Islet precursor cell (in vitro differentiated cells): ENCODE measurements around the gene PTPRCAP.
"Not testable (repeated sequence)": the region's sequence is repeated elsewhere in the genome, so short reads cannot be mapped to it uniquely, and the experiment has no call there.

Source experiments
- DNase-seq: peaks from one replicate; pipeline ENCODE4 v3.0.0-alpha.2; 2018

PTPRCAP gene

DNA sequence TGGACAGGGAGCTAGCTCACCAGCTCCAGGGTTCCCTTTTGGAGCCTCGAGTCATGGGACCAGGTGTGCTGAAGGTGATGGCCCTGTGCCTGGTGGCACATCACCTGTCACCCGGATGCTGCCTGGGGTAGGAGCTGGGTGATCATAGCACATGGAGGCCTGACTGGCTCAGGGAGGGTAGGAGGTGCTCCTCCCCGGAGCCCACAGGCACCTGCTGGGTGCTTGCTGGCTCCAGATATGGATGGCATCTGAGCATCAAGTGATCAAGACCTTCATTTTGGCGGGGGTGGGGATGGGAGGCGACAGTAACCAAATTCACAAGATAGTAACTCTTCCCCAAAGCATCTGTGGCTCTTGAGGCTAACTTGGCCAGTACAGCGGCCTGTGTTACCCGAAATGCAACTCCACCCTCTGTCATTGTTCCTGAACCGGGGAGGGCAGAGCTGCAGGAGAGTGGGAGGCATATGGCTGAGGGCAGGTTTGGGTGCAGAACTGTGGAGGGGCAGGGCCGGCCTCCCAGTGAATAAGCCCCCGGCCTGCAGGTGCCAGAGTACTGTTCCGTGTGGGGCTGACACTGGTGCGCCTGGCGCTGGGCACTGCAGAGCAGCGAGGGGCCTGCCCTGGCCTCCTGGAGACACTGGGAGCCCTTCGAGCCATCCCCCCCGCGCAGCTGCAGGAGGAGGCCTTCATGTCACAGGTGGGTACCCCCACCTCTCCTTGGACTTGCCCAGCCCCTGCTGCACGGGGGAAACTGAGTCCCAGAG, 28.9 kb downstream of the PTPRCAP start:
- DNase-seq = no peak

- DNase-seq = no peak
Observed at GRCh38 chr11:67407688-67408163, 29.8 kb downstream of the PTPRCAP start.

- DNase-seq = no peak
Observed at GRCh38 chr11:67406969-67407687, 30.4 kb downstream of the PTPRCAP start.

DNA sequence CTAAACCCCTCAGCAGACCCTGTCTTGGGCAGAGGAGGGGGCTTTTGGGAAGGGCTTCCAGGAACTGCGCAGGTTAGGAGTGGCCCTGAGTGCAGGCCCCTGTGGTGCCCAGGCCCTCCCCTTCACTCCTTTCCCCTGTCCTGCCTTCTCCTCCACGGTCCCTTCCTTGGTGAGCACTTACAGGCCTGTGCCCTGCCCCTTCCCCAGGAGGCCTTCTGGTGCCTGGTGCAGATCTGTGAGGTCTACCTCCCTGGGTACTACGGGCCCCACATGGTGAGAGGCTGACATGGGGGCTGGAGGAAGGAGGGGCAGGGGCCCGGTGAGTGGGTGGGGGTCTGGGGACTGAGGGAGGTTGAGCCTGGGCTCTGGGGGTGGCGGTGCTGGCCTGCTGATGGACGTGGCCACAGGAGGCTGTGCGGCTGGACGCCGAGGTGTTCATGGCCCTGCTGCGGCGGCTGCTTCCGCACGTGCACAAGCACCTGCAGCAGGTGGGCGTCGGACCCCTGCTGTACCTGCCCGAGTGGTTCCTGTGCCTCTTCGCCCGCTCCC, 31.0 kb downstream of the PTPRCAP start:
- no peak for DNase-seq

DNA sequence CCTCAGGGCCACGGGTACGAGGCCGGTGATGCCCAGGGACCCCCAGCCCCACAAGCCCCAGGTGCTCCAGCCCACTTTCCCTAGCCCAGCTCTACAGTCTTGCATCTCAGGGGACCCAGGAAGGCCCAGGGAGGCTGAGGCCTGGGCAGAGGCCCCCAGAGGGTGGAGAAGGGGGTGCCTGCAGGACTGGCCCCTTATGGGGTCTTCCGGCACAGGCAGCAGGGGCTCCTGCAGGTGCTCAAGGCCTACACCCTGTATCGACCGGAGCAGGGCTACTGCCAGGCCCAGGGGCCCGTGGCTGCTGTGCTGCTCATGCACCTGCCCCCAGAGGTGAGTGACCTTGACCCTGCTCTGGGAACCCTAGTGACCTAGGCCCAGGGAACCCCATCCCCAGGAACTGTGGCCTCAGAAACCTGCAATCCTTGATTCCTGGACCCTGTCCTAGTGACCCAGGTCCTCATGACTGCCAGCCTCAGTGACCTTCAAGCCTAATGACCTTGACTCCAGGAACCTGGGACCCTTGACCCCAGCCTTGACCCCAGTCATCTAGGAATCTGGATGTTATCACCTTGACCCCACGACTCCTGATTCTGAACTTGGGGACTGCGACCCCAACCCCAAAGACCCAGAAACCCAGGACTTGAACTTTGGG, 31.7 kb downstream of the PTPRCAP start:
- no peak for DNase-seq

DNA sequence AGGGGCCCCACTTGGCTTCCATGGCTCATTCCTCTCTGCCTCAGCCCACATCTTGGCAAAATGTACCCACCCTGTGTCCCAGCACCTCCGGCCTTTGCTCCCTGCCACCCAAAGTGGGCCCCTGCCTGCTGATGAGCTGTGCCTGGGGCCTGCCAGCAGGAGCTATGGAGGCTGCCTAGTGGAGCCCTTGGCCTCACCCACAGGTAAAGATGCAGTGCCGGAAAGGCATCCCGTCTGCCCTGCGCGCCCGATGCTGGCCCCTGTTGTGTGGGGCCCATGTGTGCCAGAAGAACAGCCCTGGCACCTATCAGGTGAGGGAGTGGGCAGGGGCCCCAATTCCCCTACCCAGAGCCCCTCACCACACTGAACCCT, 32.3 kb downstream of the PTPRCAP start:
- DNase-seq = no peak

- DNase-seq = no peak
Observed at GRCh38 chr11:67404515-67405195, 32.8 kb downstream of the PTPRCAP start.

DNA sequence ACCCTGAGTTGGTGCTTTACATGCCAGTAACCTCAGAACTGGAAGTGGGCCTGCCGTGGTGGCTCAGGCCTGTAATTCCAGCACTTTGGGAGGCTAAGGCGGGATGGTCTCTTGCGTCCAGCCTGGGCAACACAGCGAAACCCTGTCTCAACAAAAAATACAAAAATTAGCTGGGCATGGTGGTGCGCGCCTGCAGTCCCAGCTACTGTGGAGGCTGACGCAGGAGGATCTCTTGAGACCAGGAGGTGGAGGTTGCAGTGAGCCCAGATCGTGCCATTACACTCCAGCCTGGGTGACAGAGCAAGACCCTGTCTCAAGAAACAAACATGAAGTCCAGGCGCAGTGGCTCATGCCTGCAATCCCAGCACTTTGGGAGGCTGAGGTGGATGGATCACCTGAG, 34.4 kb downstream of the PTPRCAP start:
- not testable (repeated sequence) for DNase-seq

DNA sequence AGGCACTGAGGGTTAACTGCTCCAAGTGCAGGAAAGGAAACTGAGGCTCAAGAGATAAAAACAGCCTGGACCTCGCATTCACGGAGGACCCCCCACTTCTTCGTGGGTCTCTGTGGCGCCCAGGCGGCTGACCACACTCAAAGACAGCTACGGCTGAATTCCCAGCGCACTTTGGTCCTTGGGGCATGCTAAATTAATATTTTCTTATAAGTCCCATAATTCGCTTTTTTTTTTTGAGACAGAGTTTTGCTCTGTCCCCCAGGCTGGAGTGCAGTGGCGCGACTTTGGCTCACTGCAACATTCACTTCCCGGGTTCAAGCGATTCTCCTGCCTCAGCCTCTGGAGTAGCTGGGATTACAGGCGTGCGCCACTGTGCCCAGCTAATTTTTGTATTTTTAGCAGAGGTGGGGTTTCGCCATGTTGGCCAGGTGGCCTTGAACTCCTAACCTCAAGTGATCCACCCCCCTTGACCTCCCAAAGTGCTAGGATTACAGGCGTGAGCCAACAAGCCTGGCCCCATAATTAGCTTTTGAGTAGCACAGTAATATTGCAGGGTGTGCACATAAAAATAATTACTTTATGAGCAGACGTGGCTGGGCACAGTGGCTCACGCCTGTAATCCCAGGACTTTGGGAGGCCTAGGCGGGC, 35.2 kb downstream of the PTPRCAP start:
- not testable (repeated sequence) for DNase-seq

DNA sequence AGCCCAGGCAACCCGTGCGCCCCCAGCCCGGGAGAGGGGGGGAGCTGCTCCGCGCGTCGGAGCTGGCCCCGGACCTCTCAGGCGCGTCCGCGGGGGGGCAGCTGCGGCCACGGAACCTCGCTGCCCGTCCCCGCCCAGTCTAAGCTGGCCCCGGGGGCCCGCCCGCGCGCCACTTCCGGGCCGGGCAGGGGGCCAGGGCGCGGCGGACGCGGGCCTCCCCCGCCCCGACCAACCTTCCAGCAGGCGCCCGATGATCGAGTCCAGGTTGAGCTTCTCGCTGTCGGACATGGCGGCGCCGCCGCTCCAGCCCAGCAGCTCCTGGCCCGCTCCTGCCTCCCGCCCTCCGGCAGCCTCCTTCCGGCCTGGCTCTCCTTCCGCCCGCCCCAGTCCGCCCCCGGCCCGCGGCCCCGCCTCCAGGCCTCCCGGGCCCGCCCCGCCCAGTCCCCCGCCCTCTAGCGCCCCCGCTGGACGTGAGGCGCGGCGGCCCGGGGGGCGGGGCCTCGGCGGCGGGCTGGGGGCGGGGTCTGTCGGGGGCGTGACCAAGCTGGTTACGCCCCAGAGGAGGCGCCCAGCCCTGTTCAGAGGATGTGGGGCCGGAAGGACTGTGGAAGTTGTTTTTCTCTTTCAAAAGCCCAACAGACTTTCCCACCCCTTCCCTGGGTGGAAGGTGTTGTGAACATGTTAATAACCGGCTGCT, 35.8 kb downstream of the PTPRCAP start, which contains the start of gene PPP1CA:
Gene PPP1CA (minus strand): TSS at position 364 of the 697 bp plus-strand sequence. CDS start 76 bp downstream, at position 288.
- DNase-seq = peak; percentile 94

- no peak for DNase-seq
Observed at GRCh38 chr11:67400942-67401494, 36.5 kb downstream of the PTPRCAP start.

DNA sequence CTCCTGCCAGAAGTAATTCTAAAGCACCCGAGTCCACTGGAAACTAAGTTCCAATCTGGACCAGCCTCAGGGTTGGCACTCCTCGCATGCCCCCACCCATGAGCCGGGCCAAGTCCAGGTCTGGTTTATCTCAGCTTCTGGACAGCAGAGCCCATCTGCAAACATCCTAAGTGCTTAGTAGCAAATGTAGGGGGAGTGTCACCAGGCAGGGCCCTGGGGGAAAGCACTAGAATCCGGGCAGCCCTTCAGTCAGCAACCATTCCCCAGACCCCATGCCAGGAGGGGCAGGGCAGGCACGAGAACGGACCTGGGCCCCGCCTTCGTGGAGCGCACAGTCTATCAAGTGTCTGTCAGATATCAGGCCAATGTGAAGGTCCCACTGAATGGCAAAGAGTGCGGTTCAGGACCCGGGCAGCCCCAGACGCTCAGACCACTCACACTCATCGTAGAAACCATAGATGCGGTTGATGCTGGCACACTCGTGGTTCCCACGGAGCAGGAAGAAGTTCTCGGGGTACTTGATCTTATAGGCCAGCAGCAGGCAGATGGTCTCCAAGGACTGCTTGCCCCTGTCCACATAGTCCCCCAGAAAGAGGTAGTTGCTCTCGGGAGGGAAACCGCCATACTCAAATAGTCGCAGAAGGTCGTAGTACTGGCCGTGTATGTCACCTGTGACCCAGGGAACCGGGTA, 37.1 kb downstream of the PTPRCAP start:
- DNase-seq = no peak

- no peak for DNase-seq
Observed at GRCh38 chr11:67398661-67399563, 38.6 kb downstream of the PTPRCAP start.

DNA sequence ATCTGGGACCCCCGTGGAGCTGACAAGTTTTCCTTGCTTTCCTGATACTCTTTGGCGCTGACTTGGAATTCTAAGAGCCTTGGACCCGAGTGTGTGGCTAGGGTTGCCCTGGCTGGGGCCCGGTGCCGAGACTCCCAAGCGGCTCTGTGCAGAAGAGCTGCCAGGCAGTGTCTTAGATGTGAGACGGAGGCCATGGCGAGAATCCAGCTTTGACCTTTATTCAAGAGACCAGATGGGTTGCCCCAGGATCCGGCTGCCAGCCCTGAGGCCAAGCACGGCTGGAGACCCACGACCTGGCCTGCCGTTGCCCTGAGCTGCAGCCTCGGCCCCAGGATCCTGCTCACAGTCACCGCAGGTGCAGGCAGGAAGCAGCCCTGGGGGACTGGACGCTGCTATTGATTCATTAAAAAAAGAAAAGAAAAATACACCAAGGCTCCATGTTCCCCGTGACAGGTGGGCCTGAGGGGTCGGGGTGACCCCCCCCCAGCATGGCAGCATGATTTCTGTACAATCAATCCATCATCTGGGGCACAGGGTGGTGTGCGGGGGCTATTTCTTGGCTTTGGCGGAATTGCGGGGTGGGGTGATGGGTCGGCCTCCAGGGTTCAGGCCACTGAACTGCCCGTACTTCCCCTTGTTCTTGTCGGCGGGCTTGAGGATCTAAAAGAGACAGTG, 39.4 kb downstream of the PTPRCAP start:
- DNase-seq = no peak

- no peak for DNase-seq
Observed at GRCh38 chr11:67397536-67397935, 39.9 kb downstream of the PTPRCAP start.

GRCh38 chr11:67396587-67397389, 40.7 kb downstream of the PTPRCAP start:
- DNase-seq = no peak

- DNase-seq = no peak
Observed at GRCh38 chr11:67396259-67396581, 41.3 kb downstream of the PTPRCAP start.
